NCI-H345 treated with DMSO at 0.1 percent for 48 hours (cell line): ENCODE results near the gene PAQR3.

Experiments used
- DNase-seq: peaks from one replicate; lab custom pipeline; 2025; ENCODE audit not compliant: unreplicated experiment; lab: John Stamatoyannopoulos, UW

PAQR3 gene, protein sequence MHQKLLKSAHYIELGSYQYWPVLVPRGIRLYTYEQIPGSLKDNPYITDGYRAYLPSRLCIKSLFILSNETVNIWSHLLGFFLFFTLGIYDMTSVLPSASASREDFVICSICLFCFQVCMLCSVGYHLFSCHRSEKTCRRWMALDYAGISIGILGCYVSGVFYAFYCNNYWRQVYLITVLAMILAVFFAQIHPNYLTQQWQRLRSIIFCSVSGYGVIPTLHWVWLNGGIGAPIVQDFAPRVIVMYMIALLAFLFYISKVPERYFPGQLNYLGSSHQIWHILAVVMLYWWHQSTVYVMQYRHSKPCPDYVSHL

DNA sequence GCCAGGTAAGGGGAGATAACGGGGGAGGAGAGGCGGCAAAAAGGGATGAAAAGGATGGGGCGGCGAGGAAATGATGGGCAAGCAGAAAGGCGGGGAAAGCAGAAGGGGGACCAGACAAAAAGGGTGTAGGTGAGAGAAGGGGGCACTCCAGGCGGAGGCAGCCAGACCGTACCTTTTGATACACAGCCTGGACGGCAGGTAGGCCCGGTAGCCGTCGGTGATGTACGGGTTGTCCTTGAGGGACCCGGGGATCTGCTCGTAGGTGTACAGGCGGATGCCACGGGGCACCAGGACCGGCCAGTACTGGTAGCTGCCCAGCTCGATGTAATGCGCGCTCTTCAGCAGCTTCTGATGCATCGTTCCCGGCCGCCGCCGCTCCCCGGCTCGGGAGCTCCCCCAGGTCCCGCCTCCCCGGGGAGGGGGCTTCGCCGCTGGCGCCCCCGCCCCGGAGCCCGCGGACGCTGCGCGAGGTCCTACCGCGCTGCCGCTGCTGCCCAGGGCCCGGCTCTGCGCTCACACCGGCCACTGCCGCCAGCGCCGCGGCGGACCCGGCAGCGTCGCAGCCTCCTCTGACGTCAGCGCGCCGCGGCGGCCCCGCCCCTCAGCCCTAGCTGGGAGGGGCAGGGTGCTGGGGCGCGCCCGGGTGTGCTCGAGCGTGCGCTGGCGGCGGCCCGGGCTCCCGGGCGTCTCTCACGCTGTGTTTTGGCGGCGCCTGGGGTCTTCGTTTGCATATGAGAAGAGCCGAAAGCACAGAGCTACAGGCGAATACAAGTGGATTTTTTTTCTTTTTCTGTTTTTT is at the start of gene PAQR3:
PAQR3 (minus strand) TSS at position 571 of the 799 bp plus-strand sequence; CDS start at position 357, 214 bp downstream.
- peak; percentile 47 for DNase-seq

DNA sequence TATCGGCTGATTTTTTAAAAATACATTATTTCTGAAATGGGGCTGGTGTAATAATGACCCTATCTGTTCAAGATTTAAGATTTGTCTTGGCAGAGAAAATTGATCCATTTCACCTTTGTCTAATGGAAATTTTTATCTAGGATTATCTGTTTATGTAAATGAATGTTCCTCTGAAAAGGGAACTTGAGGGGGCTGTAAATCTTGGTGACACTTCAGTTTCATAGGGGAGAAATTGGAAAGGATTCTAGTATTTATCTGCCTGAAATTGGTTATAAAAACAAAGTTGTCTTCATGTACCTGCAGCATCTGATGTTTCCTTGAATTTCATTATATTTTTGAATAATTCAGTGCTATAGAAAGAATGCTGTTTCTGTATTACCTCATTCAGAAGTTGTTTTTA is 48.4 kb upstream of the PAQR3 start:
- no peak for DNase-seq

DNA sequence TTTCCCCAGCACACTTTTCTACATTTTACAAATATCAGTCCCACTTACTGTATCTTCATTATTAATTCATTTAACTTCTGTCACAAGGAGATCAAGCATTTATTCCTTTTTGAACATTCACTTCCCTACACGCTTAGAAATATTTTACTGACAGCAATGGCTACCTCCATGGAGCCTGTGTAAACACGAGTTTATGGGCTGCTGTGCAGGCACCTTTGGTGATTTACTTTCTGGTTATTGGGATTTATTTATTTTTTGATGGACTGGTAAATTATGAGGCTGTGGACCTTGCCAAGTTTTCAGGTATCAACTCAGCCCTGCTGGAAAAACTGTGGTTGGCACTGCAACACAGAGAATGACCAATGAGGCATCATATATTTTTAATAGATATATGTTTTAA is 45.4 kb upstream of the PAQR3 start:
- DNase-seq, result no peak

DNA sequence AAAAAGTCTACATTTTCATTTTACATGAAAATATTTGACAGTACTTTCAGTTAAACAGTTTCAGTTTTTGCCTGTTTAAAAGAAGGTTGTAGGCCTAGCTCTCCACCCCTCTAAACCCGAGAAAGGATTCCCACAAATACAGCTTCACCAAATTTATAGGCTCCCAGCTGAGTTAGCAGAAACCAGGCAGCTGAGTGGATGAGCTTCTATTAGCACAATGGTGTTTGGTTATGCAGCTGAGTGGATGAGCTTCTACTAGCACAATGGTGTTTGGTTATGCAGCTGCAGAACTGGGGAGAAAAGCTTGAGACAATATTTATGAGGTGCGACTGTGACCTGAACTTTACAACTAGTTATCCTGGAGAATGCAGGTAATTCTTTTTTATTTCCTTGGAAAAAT is 36.6 kb upstream of the PAQR3 start:
- no peak for DNase-seq

DNA sequence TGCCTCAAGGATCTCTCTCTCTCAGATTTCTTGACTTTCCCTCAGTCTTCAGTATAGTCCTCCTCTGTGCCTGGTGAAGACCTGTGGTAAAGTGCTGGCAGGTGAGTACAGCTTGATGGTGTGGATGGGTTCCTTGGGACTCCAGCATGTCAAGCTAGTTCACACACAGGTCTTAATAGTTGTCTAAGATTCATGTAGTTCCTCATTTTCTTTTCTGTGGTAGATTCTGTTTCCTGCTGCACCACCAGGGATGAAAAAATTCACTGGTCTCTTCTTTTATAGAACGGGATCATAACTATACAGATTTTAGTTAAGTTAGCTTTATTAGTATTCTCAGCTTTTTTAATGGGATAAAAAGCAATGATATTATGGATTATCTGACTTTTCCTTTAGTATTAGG is 32.5 kb upstream of the PAQR3 start:
- no peak for DNase-seq

DNA sequence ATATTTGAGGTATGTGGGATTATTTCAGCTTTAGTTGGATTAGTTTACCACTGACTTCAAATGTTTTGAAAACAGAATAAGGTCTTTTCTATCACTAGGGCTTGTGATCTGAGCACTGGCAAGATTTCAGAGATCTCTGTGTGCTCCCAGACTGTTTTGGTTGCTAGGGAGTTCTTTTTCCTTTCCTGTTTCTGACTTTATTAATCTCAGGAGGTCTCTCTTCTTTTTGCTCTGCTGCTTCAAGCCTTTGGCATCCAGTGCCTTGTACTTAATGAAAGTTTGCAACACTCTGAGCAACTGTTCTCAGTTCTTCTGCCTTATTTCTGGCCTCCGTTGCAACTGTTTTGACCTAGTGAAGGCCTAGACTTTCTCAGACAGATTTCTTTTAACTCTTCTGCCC is 32.1 kb upstream of the PAQR3 start:
- DNase-seq, result no peak

DNA sequence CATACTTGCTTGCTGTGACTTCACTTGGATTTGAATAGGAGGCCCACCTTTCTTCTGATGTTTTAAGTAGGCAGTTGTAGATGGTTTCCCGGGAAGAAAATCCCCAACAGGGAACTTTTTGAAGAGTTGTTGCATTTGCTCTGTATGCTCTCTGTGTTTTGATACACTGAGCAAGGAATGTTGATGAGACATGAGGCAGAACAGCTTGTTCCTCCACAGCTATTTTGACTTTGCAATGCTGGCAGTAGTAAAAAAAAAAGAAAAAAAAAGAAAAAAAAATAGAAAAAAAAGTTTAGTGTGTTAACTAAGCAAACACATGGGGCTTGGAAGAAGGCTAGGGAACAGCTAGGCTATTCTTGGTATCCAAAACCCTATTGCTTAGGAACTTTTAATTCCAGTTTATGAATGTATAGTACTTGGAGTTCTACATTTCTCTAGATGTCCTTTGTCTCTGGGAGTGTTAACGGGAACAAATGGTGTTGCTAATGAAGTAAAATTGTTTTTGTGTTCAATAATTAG is 23.4 kb upstream of the PAQR3 start:
- no peak for DNase-seq

DNA sequence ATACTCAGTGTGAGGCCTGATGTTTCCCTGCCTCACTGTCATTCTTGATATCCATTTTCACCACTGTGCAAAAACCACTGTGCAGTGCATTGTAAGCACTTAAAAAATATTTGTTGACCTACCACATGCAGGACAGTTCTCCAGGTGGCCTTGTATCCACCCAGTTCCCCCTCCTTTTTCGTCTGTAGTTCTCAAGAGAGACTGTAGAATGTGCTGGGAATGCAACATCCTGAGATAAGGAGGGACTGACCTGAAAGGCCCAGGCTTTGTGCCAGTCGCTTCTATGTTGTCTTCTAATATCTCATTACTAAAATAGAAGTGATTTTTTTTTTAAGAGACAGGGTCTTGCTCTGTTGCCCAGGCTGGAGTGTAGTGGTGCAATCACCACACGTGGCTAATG is 21.7 kb upstream of the PAQR3 start:
- no peak for DNase-seq

DNA sequence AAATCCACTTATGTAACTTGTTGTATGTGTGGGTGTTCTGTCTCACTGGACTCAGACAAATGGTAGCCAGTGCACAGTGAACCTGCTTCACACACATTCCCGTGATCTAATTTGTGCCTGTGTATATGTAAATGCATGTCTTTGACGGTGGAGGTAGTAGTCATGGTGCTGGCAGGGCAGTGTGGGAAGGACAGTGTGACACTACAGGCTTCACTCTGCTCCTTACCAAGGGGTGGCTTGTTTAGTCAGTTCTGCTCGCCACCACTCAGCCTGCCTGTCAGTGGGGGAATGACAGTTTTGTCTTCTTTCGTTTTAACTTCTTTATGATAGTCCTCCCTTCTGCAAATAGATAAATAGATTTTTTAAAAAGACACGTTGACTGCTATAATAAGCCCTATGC is 17.7 kb upstream of the PAQR3 start:
- DNase-seq, result no peak

DNA sequence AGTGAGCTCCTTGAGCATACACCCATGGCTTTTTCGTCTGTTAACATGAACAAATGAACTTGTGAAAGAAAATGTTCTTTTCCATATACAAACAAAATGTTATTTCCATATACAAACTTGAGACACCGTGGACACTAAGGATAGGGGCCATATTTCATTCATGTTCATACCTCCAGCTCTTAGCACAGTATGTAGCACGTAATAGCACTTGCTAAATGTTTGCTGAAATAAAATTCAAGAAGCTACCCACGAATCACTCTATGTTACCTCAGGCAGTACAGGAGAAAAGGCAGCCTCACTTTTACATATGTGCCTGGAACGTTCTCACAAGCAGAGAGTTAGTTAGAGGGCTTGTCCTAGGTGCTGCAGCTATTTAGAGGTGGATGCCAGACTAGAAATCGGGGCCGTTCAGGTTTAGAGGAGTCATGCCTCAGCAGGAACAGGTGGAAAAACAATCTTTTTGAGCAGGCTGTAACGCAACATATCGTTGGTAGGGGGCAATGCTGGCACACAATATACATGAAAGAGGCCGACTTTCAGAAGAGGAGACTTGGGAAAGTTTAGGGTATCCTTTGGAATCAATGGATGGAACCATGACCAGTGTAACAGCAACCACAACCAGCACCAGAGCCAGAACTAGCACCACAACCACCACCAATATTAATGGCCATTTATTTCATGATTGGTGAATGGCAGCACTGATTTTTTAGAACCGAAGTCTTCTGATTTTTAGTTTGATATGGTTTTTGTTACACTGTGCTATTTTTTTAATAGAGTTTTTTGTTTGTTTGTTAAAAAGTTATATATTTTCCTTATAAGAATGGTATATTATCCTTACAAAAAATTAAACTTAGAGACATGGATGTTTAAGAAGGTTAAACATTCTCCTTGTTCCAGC is 14.8 kb upstream of the PAQR3 start:
- DNase-seq, result no peak

DNA sequence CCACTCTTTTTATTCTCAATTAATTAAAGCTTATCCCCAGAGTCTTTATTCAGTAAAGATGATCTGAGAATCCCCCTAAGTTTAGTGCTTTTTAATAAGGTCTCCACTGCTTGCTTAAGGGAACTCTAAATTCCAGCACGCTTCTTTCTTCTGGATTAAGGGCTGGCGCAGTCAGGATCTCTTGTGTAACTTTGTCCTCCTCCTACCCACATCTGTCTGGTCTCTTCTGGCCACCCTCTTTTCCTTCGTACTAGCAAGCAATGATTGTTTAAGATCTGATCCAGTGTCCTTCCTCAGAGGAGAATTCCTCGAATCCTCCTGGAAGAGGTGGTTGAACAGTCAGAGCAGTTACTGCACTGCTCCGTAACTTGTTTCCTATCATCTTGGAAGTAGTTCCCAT is 14.0 kb upstream of the PAQR3 start:
- DNase-seq, result no peak

DNA sequence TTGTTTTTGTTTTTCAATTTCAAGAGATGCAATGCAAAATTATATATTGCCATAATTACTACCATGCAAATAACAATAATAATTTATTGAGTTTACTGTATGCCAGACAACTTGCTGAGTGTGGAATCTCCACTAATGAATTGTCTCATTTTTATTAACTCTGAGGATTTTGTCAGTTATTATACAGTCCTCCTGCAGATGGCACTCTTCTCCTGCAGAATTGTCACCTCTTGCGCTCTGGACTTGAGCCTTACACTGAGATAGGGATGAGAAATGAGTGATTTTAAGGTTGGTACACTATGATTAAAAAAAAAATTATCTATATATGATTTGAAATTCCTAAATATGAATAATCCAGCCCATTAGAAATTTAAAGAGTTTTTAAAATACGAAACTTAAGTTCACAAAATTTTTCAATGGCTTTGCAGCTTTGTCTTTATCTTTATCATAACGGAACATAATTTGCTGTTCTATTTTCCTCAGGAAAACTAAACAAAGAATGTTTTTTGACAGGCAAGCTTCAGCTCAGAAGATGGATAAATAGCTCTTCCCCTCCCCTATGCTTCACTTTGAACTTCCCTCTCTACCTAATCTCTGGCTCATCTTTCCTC is 12.7 kb upstream of the PAQR3 start:
- peak; percentile 16 for DNase-seq

DNA sequence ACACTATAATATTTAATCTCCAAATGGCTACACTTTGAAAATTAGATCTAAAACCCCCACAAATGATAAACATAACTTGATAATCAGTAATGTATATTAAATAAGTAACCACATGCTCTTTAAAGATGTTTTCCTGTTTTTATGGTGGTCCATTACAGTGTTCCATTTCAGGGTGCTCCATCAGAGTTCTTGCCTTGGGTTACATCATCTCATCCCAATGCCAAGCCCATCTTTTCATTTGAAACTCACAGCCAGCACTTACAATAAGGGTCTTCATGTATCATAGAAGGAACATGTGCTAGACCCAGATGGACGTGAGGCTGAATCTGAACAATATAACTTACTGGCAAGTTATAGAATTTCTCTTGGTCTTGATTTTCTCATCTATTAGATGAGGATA is 10.5 kb upstream of the PAQR3 start:
- no peak for DNase-seq

DNA sequence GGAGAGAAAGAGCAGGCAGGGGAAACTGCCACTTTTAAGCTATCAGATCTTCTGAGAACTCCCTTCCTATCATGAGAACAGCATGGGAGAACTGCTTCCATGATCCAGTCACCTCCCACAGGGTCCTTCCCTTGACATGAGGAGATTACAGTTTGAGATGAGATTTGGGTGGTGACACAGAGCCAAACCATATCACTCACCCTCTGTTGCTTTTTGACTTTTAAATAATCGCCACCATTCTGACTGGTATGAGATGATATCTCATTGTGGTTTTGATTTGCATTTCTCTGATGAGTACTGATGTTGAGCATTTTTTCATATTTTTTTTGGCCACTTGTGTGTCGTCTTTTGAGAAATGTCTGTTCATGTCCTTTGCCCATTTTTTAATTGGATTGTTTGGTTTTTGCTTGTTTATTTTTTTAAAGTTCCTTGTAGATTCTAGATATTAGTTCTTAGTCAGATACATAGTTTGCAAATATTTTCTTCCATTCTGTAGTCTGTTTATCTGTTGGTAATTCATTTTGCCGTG is 6.5 kb upstream of the PAQR3 start:
- DNase-seq, result no peak

DNA sequence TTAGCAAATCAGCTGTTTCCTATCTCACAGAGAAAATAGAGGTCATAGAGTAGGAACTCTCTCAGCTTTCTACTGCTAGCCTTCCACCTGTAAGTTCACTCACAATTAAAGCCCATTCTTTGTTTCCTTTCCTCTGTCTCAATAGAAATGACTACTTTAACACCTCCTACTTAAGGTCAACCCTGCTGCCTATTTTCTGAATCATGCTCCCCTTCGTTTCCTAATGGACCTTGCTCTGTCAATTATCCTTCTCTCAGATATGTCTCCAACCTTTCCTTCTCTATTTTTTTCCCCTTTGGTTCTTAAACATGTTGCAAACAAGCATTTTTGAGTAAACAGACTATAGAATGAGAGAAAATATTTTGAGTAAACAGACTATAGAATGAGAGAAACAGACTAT is 5.1 kb upstream of the PAQR3 start:
- DNase-seq, result no peak

DNA sequence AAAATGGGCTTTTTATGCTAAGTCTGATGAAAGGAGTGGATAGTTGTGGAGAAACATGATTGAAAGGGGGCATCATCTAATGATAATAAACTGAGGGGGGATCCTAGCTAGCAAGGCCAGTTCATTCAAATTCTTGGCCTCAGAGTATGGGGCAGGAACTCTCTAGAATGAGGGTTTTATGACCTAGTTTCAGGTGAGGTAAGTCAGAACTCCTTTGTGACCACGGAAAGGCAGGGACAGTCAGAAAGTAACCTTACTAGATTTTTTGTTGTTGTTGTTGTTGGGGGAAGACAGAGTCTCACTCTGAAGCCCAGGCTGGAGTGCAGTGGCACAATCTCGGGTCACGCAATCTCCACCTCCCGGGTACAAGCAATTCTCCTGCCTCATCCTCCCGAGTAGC is 1.5 kb upstream of the PAQR3 start:
- no peak for DNase-seq

DNA sequence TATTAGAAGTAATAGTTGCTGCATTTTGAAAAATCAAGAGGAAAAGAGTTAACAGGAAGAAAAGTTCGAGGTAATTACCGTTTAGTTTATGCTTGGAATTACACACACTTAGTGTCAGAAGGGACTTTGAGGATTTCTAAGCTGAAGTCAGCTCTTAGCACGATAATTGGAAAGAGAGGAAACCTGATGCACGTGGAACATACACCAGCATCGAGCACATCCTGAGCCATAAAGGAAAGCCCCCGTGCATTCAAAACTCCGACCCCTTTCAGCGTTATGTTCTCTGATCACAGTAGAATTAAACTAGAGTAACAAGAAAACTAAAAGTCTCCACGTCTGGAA is 400 bp upstream of the PAQR3 start:
- DNase-seq, result no peak

DNA sequence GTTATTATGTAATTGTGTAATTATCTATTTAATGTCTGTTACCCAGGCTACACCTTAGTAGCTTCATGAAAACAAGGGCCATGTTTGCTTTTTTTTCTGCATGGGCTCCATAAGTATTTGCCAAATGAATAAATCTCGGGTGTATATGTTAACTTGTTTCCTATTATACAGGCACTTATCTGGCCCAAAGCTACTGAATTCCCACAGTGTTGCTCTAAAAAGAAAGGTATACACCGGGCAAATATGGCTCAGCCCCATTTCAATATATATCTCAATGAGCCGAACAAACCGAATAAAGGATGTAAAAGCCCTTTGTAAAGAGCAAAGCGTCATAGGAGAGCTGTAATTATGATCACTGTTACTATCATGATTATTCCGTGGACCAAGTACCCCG is 767 bp downstream of the PAQR3 start:
- DNase-seq, result no peak

DNA sequence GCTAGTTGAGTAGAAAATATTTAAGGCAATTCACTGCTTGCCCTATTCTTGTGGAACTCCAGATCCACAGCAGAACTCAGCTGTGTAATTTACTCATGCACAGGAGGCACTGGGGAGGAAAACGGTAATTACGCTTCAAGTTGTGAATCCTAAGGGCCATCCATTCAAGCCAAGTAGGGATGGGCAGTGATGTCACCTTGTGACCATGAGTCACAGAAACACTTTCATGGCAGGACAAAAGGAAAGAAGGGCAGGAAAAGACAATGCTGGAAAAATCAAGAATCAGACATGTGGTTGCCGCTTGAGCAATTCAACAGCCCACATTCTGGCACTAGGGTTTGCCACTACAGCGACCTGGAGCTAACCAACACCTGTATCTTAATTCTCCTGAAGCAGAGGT is 1.4 kb downstream of the PAQR3 start:
- DNase-seq, result no peak

DNA sequence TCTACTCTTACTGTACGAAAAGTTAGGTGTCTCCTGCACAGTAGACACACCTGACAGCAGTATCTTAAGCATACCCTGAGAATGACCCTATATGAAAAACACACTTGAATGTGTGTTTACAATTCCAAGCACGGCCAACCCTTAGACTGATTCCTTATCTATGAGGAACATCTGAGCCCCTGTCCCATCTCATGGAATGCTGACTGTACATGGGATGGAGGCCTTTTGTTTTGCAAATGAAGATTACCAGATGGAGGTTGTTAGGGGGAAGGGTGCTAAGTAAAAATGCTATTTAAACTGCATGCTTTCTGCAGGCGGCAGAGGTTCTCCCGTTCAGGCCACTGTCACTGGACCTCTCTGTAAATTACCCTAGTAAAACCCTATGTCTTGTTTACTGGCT is 2.2 kb downstream of the PAQR3 start:
- DNase-seq, result no peak
